Stimulated activated CD8-positive, alpha-beta memory T cell treated with anti-CD3 and anti-CD28 coated beads, Interleukin-15, amount 100 ng/mL, for 24 hours (primary cell): ENCODE measurements around the gene C12orf76.
A peak's percentile ranks its signal among the peaks of the same experiment; 100 is the strongest.
"Not testable (repeated sequence)": the region's sequence is repeated elsewhere in the genome, so short reads cannot be mapped to it uniquely, and the experiment has no call there.

Experiments
- DNase-seq: peaks from one replicate; pipeline ENCODE4 v3.0.0-alpha.2; 2020; ENCODE audit warnings: low read depth

The C12orf76 gene

DNA sequence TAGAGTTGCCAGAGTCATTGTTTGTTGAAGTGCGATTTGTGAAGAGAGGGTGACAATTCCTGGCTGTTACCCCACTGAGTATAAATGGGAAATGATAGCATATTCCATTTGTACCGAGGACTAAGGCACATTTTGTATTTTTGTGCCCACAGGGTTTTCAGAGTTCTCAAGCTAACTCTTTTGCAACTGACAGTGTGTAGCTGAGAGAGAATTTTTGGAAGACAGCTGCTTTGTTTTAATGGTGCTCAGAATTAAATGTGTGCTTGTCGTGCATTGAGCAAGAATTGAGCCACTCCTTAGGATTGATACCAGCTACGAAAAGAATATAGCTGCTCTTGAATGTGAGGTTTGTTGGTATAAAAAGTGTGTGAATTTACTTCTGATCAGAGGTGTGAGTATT lies 27.4 kb downstream of the C12orf76 start:
- no peak for DNase-seq

DNA sequence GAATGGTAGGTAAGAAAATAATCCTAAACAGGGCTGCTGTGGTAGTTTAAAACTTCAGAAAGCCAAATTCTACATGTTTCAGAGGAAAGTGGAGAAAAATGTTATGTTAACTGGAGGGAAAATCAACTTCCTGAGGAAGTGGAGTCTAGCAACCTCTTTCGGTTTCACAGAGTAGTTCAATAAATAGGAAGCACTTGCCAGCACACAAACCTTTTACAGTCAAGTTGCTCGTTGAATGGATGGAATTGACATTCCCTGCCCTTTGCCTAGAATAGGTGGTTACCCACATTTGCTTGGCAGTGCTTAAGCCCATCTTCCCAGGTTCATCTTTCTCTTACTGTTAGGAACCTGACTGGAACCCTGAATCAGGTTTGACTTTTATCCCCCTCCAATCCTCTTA lies 33.2 kb downstream of the C12orf76 start:
- DNase-seq: no peak

DNA sequence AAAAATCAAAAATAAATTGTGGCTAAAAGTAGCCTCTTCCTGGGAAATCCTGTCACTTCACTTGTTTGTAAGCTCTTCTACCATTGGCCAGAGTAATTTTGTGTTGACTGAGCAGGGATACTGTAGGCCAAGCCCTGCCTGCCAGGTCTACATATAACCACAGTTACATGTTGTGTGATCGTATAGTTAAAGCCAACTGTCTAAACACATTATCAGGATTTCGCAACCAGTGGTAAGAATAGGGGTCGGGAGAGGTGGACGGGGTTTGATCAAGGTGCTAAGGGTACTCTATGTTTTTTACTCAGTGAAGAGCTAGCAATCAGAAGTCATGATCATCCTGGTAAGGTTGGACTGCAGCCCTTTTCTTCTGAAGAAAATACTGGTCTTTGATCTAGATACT lies 35.7 kb downstream of the C12orf76 start:
- no peak for DNase-seq

DNA sequence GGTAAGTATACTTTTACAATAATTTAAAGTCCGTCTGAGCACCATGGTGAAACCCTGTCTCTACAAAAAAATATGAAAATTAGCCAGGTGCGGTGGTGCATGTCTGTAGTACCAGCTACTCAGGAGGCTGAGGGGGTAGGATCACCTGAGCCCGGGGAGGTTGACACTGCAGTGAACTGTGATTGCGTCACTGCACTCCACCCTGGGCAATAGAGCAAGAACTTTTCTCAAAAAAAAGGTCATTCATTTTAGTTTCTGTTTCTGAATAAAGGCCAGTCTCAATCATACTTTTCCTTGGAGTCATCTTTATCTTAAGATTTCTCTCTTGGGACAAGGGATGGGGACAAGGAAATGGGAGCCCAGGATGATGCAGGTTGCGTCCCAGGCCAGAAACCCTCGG lies 36.2 kb downstream of the C12orf76 start:
- DNase-seq: no peak

DNA sequence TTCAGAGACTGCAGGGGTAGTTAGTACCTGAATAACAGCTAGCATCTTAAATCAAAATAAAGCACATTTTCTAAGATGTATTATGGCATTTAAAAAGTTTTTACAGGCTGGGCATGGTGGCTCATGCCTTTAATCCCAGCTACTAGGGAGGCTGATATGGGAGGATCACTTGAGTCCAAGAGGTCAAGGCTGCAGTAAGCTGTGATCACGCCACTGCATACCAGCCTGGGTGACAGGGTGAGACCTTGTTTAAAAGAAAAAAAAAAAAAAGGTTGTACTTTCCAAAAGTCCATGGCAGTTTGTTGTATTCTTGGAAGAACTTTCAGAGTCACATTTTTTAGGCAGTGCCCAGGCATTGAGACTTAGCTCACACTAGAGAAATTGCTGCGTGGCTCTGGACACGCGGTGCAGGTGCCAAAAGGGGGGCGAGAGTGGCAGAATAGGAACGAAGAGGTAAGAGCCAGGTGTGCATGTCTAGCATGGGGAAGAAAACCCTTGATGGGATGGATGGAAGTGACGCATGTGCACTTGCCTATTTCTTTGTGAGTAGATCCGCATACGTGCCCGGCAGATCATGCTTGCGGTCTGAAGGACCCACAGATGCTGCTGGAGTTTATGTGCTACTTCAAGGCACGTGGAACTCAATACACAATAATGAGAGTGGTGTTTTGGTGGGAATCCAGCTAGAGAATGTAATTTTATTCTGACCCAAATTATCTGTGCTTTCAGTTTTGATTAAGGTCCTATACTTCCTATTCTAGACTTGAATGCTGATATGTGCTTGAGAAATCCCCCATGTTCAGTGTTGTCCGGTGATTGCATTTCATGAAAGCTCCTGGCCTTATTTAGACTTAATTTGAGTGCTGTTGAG lies 37.2 kb downstream of the C12orf76 start:
- no peak for DNase-seq

DNA sequence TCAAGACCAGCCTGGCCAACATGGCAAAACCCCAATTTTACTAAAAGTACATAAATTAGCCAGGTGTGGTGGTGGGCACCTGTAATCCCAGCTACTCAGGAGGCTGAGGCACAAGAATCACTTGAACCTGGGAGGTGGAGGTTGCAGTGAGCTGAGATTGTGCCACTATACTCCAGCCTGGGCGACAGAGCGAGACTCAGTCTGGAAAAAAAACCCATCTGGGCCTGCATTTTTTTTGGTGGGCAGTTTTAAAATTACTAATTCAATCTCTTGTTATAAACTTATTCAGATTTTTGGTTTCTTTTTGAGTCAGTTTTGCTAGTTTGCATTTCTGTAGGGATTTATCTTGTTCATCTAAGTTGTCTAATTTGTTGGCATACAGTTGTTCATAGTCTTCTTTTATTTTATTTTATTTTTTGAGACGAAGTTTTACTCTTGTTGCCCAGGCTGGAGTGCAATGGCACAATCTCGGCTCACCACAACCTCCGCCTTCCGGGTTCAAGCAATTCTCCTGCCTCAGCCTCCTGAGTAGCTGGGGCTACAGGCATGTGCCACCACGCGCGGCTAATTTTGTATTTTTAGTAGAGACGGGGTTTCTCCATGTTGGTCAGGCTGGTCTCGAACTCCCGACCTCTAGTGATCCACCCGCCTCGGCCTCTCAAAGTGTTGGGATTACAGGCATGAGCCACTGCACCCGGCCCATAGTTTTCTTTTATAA lies 39.5 kb downstream of the C12orf76 start:
- DNase-seq: not testable (repeated sequence)

DNA sequence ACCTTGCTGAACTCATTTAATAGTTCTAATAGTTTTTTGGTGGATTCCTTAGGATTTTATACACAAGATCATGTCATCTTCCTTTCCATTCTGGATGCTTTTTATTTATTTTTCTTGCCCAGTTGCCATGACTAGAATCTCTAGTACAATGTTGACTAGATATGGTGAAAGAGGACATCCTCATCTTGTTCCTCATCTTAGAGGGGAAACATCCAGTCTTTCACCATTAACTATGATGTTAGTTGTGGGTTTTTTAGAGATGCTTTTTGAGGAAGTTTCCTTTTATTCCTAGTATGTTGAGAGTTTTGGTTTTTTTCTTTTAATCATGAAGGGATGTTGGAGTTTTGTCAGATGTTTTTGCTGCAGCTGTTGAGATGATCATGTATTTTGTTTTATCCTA lies 40.4 kb downstream of the C12orf76 start:
- DNase-seq: no peak

DNA sequence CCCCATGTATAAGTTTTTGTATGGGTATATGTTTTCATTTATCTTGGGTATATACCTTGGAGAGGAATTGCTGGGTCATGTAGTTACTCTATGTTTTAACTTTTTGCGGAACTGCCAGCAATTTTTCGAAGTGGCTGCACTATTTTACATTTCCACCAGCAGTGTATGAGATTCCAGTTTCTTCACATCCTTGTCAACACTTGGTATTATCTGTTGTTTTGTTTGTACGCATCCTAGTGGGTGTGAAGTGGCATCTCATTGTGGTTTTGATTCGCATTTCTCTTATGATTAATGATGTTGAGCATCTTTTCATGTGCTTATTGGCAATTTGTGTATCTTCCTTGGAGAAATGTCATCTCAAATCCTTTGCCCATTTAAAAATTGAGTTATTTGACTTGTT lies 42.2 kb downstream of the C12orf76 start:
- DNase-seq: no peak

DNA sequence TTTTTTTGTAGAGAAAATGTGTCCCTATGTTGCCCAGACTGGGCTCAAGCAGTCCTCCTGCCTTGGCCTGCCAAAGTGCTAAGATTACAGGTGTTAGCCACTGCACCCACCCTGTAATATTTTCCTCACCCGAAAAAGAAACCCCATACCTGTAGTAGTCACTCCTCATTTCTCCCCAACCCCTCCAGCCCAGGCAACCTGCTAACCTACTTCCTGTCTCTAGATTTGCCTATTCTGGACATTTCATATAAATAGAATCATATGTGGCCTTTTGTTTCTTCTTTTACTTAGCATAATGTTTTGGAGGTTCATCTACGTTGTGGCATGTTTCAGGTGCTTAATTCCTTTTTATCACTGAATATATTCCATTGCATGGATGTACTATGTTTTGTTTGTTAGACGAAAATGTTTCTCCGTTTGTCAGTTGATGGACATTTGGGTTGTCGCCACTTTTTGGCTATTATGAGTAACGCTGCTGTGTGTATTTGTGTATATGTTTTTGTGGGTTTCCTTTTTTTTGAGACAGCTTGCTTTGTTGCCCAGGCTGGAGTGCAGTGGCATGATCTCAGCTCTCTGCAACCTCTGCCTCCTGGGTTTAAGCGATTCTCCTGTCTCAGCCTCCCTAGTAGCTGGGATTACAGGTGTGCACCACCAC lies 42.9 kb downstream of the C12orf76 start:
- no peak for DNase-seq

DNA sequence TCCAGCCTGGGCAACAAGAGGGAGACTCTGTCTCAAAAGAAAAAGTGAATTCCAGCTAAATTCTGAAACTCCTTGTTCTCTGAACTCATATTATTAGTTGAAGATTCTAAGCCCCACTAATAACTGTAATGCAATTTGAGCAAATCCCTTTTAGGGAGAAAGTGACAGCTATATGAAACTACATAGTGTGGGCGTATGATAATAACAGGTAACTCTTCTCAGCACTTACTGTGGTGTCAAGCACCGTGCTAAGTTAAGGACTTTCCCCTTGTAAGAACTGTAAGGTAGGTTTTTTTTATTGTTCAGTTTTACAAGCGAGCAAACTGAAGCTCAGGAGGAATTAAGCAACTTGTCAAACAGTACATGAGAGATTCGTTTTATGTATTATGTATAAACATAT lies 43.7 kb downstream of the C12orf76 start:
- no peak for DNase-seq

DNA sequence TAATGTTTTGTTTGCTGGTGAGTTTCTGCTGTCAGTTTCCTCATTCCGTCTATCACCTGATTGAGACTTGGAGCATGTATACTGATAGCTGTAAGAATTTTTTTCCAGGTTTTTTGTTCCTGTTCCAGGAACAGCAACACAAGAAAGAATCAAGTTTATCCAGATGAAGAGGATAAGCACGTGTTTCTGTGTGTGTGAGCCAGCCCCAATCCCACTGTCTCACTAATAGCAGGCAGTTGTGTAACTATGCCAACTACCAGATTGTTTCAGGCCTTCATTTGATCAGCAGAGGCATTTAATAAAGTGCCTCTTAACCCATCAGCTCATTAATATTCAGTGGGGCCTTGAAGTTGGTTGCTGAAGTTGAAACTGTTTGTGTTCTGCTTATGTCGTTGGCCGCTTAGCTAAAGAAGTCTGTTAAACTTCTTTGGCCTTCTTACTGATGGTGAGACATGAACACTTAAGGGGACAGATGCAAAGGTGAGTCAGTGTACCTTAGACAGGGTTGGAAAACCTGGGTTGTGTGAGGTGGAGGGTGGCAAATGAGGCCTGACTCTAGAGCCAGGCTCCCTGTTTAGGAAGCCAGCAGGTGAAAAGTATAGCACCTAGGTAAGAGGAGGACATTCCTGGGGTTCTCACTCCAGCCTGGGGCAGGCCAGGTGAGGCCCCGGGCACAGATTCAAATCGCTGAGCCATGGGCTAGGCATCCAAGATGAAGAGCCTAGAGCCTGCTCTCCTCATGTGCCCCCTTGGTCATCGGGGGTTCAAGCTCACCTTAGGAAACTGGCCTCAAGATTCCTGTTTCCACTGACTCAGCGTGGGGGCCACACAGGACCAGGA lies 45.4 kb downstream of the C12orf76 start:
- no peak for DNase-seq

DNA sequence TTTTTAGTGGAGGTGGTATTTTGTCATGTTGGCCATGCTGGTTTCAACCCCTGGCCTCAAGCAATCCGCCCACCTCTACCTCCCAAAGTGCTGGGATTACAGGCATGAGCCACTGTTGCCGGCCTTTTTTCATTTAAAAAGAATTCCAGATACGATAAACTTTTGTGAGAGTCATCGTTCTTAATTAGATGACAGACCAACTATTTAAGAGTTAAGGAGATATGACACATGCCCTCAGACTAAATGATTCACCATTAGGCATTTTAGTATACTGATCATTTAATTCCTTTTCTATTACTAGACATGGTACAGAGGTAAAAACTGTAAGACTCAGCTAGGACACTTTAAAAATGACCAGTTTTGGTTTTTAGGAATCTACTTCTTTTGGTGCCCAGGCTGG lies 46.7 kb downstream of the C12orf76 start:
- DNase-seq: no peak

DNA sequence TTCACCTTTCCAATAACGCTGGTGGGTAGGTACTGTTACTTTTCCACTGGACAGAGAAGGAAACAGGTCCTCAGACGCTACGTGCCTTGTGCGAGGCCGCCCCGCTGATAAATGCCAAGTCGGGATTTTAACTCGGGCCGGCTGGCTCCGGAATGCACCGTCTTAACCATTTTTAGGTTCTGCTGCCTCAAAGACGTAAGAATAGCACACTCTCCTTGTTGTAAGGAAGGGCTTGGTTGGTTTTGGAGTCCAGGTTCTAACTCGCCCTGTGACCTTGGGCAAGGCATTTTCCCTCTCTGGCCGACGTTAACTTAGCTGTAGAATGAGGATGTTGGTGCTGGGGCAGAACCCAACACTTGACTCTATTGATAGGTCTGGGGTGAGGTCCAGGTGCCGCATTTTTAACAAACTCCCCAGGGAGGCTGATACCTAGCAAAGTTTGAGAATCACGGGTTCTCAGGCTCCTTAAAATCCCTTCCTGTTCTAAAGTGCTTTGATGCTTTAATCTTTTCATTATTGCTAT lies 48.3 kb downstream of the C12orf76 start:
- DNase-seq: no peak

DNA sequence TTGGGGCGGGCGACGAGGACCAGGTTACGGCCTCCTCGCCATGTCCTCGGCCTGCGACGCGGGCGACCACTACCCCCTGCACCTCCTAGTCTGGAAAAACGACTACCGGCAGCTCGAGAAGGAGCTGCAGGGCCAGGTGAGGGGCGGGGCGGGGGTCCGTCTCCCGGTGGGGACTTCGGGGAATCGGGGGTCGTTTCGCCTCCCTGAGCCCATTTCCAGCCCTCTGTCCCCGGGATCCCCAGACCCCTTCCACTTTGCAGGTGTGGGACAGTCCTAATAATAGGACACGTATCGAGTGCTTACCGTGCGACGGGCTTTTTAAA lies 48.7 kb downstream of the C12orf76 start:
- DNase-seq: no peak

DNA sequence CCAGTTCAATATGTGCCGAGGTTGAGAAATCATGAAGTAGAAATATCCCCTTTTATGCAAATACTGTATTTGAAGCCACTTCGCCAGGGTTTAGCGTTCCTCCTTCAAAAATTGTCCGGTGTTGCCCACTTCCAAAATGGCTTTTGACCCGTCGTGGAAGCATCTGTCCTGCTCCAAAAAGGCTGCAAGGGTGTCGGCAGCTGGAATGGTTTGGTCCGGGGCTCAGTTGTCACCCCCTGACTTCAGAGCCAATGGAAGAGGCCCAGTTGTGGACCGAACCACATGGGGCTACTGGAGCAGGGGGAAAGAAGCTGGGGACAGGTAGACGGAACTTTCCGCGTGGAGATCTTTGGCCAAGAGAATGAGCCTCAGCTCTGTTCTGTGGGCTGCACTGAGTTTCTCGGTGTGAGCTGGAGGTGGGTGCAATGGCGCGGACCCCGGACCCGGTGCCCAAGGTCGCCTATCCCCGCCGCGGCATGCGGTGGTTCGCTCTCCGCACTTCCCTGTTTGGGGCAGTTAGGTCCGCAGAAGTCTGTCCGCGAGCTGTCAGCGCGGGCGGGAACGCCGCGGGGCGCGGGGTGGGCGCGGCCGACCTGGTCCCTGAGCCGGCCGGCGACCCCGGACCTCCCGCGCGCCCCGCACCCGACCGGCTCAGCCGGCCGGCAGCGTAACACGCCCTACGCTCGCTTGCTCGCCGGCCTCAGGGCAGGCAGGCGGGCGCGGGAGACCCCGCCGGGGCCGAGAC lies 49.2 kb downstream of the C12orf76 start, which contains the start of gene ANKRD13A:
Gene ANKRD13A, plus strand, starts transcription at position 527 of the 745 bp plus-strand sequence. CDS start 259 bp downstream, outside the sequence.
- peak; percentile 57 for DNase-seq

DNA sequence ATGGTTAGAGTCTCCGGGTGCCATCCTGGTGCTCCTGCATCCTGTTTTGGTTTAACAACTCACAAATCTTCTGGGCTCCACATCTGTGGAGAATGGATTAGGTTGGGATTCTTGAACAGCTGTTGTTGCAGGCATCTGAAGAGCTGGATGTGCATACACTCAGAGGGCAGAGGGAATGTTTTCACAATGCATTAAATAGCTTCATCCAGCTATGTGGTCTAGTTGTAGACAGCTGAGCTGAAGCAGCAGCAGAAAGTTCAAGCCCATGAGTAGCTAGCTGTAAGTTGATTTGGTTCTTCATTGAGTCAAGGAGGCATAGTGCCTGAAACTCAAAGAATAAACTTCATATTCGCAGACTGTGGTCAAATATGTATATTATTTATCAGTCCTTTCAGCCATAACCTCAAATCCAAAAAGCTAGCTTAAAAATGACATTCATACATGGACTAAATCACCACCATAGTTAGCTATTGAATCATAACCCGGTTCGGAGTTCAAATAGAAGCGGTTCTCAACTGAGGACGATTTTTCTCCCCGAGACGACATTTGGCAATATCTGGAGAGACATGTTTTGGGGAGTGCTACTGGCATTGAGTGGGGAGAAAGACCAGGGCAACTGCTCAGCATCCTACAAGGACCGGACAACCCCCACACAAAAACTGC lies 50.0 kb downstream of the C12orf76 start:
- DNase-seq: no peak

DNA sequence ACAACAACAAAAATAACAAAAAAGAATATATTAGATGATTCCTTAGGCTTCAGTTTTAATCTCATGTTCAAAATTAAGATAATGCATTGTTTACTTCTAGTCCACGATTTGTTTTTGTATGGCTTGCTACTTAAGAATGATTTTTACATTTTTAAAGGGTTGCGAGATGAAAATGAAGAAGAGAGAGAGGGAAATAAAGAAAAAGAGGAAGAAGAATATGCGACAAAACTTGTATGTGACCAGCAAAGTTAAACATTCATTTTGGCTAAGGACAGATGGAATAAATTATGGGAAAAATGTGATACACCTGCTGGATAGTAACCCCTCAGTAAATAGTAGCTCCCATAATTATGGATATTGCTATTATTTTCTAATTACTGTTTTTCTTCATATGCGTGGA lies 50.9 kb downstream of the C12orf76 start:
- no peak for DNase-seq

DNA sequence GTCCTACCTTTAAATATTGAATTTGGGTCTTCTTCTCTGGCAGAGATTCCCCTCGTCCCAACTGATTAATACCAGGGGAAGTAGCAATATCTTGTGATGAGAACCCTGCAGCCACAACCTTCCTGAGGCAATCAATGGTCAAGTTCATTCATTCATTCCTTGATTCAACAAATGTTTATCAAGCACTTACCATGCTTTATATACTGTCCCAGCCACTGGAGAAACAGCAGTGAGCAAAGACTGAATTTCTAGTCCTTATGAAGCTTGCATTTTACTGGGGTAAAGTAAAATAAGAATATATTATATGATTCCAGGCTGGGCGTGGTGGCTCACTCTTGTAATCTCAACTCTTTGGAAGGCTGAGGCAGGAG lies 51.9 kb downstream of the C12orf76 start:
- no peak for DNase-seq

DNA sequence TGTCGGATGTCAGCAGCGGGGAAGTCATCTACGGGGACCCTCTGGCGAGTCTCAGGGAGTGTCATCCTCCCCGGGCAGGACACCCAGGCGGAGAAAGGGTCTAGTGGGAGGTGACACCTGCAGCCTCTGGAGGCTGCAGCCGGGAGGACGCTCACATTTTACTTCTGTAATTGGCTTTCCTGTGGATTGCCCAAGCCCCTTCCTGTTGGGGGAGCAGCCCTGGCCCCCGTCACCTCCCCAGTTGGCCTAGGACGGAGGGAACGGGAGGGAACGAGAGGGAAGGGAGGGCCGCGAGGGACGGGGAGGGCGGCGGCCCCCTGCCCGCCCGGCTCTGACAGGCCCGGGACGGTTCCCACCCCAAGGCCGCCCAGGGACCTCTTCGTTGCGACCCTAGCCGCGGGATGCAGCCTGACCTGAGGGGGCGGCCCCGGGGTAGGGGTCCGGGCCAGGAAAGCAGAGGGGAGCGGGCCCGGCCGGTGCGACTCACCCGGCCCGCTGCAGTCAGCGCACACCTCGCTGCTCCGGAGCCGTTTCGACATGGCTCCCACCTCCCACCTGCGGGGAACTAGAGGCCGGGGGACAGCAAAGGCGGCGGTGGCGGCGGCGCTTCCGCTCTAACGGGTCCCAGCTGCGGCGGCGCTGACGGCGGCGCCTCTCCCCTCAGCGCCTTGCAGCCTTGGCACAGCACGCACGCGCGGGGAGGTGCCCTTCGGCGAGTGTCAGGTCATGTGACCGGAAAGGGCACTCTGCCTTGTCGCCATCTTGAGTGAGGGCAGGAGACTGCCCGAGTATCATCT lies 52.4 kb downstream of the C12orf76 start, which contains the start of gene GIT2:
Gene GIT2, minus strand, starts transcription at position 683 of the 797 bp plus-strand sequence. Its CDS starts 144 bp downstream, at position 539.
- DNase-seq: peak; percentile 82

DNA sequence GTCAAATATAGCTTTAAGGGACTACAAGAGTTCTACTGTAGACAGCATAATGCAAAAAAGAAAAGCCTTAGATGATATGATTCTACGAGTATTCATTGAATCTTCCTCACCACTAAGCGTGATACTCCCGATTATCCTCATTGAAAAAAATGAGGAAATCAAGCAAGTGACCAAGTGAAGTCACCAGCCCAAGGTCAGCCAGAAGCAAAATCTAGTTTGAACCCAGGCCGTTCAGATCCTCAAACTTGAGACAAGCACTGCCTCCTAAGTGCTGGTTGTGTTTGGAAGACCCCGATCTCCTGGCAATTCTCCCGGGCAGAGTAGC lies 53.0 kb downstream of the C12orf76 start:
- DNase-seq: no peak
